HepG2 (cell line): ENCODE data around the gene EFEMP2. TPM values are rescaled to one million over a fixed set of nuclear protein-coding genes. Genes with fewer than 3 reads are reported as not detected.

ENCODE experiments used
- ASH2L ChIP-seq: fragments of 300-600, 200-600 bp; sonication (generic); IDR thresholded peaks from 2 replicates; pipeline ENCODE4 v1.7.0; 2017; ENCODE audit warnings: low read depth, mild to moderate bottlenecking, moderate library complexity, mixed read lengths, low read length; ENCODE audit not compliant: insufficient read length
- CC2D1A ChIP-seq: sonication (generic); formaldehyde crosslinking; IDR thresholded peaks from 2 replicates; pipeline ENCODE4 v1.8.1; 2023; ENCODE audit warnings: mild to moderate bottlenecking, missing genetic modification reagents
- GABPB1 ChIP-seq: IDR thresholded peaks from 2 replicates; pipeline ENCODE4 v1.6.1; 2016; ENCODE audit warnings: mild to moderate bottlenecking, missing genetic modification reagents, moderate library complexity, missing compliant biosample characterization
- KDM2A ChIP-seq: sonication (generic); formaldehyde crosslinking; IDR thresholded peaks from 2 replicates; pipeline ENCODE4 v1.4.0; 2020; ENCODE audit warnings: low read depth, missing genetic modification reagents, borderline replicate concordance
- KDM4B ChIP-seq: sonication (generic); formaldehyde crosslinking; IDR thresholded peaks from 2 replicates; pipeline ENCODE4 v1.4.0; 2020; ENCODE audit warnings: missing genetic modification reagents
- KLF16 ChIP-seq, 2 experiments: sonication (generic) in 1 of 2; formaldehyde crosslinking in 1 of 2; IDR thresholded peaks; 2 replicates each; pipeline versions ENCODE4 v1.6.1 to v1.8.0; 2016 to 2023; ENCODE audit warnings: missing genetic modification reagents in 2 of 2, missing compliant biosample characterization in 1 of 2
- MAX ChIP-seq: IDR thresholded peaks from 2 replicates; pipeline ENCODE4 v1.6.1; 2012; ENCODE audit warnings: inconsistent platforms
- NFYB ChIP-seq: sonication (generic); formaldehyde crosslinking; IDR thresholded peaks from 2 replicates; pipeline ENCODE4 v1.4.0; 2020; ENCODE audit warnings: missing genetic modification reagents
- PATZ1 ChIP-seq: sonication (generic); formaldehyde crosslinking; IDR thresholded peaks from 2 replicates; pipeline ENCODE4 v1.4.0; 2020; ENCODE audit warnings: missing genetic modification reagents
- POLR2A ChIP-seq, 2 experiments: IDR thresholded peaks; 2 replicates each; pipeline ENCODE4 v1.6.1; 2011; ENCODE audit warnings: low read depth in 2 of 2, low read length in 2 of 2, mild to moderate bottlenecking in 1 of 2, moderate library complexity in 1 of 2; ENCODE audit not compliant: insufficient read depth in 1 of 2
- RXRA ChIP-seq: sonication (generic); formaldehyde crosslinking; IDR thresholded peaks from 2 replicates; pipeline ENCODE4 v1.5.1; 2020; ENCODE audit warnings: missing genetic modification reagents
- SRY ChIP-seq: sonication (generic); formaldehyde crosslinking; IDR thresholded peaks from 2 replicates; pipeline ENCODE4 v1.8.0; 2022; ENCODE audit warnings: mild to moderate bottlenecking, missing genetic modification reagents
- YEATS2 ChIP-seq: sonication (generic); formaldehyde crosslinking; IDR thresholded peaks from 2 replicates; pipeline ENCODE4 v1.4.0; 2020; ENCODE audit warnings: missing genetic modification reagents, borderline replicate concordance
- YEATS4 ChIP-seq: sonication (generic); formaldehyde crosslinking; IDR thresholded peaks from 2 replicates; pipeline ENCODE4 v1.4.0; 2020; ENCODE audit warnings: missing genetic modification reagents, borderline replicate concordance
- ZBTB33 ChIP-seq: sonication (generic); formaldehyde crosslinking; IDR thresholded peaks from 2 replicates; pipeline ENCODE4 v1.4.0; 2020; ENCODE audit warnings: missing genetic modification reagents
- ZBTB38 ChIP-seq: sonication (generic); formaldehyde crosslinking; IDR thresholded peaks from 2 replicates; pipeline ENCODE4 v1.5.1; 2020; ENCODE audit warnings: mild to moderate bottlenecking, missing genetic modification reagents
- ZFP36 ChIP-seq: fragments of 150-350 bp; IDR thresholded peaks from 2 replicates; pipeline ENCODE4 v1.6.1; 2018; ENCODE audit warnings: borderline replicate concordance, low read length, low read depth; ENCODE audit not compliant: partially characterized antibody
- ZFP82 ChIP-seq: sonication (generic); formaldehyde crosslinking; IDR thresholded peaks from 2 replicates; pipeline ENCODE4 v1.5.1; 2020; ENCODE audit warnings: mild to moderate bottlenecking, missing genetic modification reagents, borderline replicate concordance
- ZMYM2 ChIP-seq: sonication (generic); formaldehyde crosslinking; IDR thresholded peaks from 2 replicates; pipeline ENCODE4 v1.8.0; 2022; ENCODE audit warnings: mild to moderate bottlenecking, missing genetic modification reagents
- ZMYM3 ChIP-seq: sonication (generic); formaldehyde crosslinking; IDR thresholded peaks from 2 replicates; pipeline ENCODE4 v1.5.1; 2020; ENCODE audit warnings: mild to moderate bottlenecking, missing genetic modification reagents
- ZNF235 ChIP-seq: sonication (generic); formaldehyde crosslinking; IDR thresholded peaks from 2 replicates; pipeline ENCODE4 v1.8.1; 2023; ENCODE audit warnings: mild to moderate bottlenecking, missing genetic modification reagents, borderline replicate concordance
- ZNF264 ChIP-seq: sonication (generic); formaldehyde crosslinking; IDR thresholded peaks from 2 replicates; pipeline ENCODE4 v1.4.0; 2020; ENCODE audit warnings: missing genetic modification reagents
- ZNF580 ChIP-seq: IDR thresholded peaks from 2 replicates; pipeline ENCODE4 v1.6.1; 2016; ENCODE audit warnings: low read depth, borderline replicate concordance
- ZNF629 ChIP-seq: sonication (generic); formaldehyde crosslinking; conservative IDR thresholded peaks from 2 replicates; pipeline ENCODE4 v1.5.0; 2020; ENCODE audit warnings: missing genetic modification reagents
- ZNF788 ChIP-seq: sonication (generic); formaldehyde crosslinking; IDR thresholded peaks from 2 replicates; pipeline ENCODE4 v1.5.0; 2020; ENCODE audit warnings: mild to moderate bottlenecking, missing genetic modification reagents, borderline replicate concordance
- ZSCAN25 ChIP-seq: sonication (generic); formaldehyde crosslinking; IDR thresholded peaks from 2 replicates; pipeline ENCODE4 v1.8.0; 2022; ENCODE audit warnings: mild to moderate bottlenecking, missing genetic modification reagents
- polyA plus RNA-seq, 8 experiments: library from polyadenylated mRNA; depleted of rRNA in 3 of 8; stranded (reverse) in 7 of 8; unstranded in 1 of 8; fragments of >200 nt; fragmentation: Illumina TruSeq in 4 of 8; extraction: Trizol in 4 of 8; gene quantifications; 2 replicates each; pipeline versions ENCODE4 v1.2.1 to v1.2.3, GENCODE V29; 2011 to 2016; ENCODE audit warnings: low read depth in 4 of 8, missing spikeins in 1 of 8, mixed read lengths in 1 of 8; ENCODE audit not compliant: insufficient read depth in 1 of 8
- total RNA-seq, 5 experiments: library from RNA; depleted of rRNA; stranded (reverse); fragments of >200 nt; fragmentation: Illumina TruSeq; extraction: Trizol; gene quantifications; 2 replicates each; pipeline ENCODE4 v1.2.3, GENCODE V29; 2016; ENCODE audit warnings: low read depth in 1 of 5

The EFEMP2 gene
- total and polyA plus RNA-seq, 2 of the 13 experiments (the other 11 are each of a cell fraction or from before 2014, with no cell fraction given): 7.4 to 29.7 TPM

- TF ChIP-seq MAX (peak; percentile 71), GABPB1 (CRISPR knock-in tag) (peak; percentile 76; the same call in 1 of the 2 replicates), ASH2L (peak; percentile 49), CC2D1A (no peak), ZNF235 (0 out of 2 replicates have a peak, but pooled peaks have one; percentile 44), ZMYM2 (CRISPR knock-in tag) (peak; percentile 89), ZBTB33 (CRISPR knock-in tag) (peak; percentile 76; the same call in 1 of the 2 replicates), ZNF580 (CRISPR knock-in tag) (peak; percentile 53; the same call in 1 of the 2 replicates), ZNF788 (CRISPR knock-in tag) (peak; percentile 46; the same call in 1 of the 2 replicates), KDM4B (0 out of 2 replicates have a peak, but pooled peaks have one; percentile 66), KDM2A (CRISPR knock-in tag) (peak; percentile 90), KLF16 (CRISPR knock-in tag; IDR thresholded peaks at IDR 0.05) (0 out of 4 replicates have a peak, but pooled peaks of 1 of the 2 experiments have one; percentile 39), POLR2A (IDR thresholded peaks at IDR 0.05; ENCODE audit: insufficient read depth in 1 of 2, low read depth in 2 of 2, low read length in 2 of 2) (0 out of 4 replicates have a peak, but pooled peaks of 1 of the 2 experiments have one; percentile 30), RXRA (CRISPR knock-in tag) (0 out of 2 replicates have a peak, but pooled peaks have one; percentile 27), ZFP82 (no peak; the same call in 1 of the 2 replicates), ZFP36 (peak; percentile 27), ZNF264 (CRISPR knock-in tag) (no peak), ZMYM3 (CRISPR knock-in tag) (peak; percentile 91), NFYB (no peak), SRY (CRISPR knock-in tag) (no peak), ZBTB38 (CRISPR knock-in tag) (peak; percentile 51; the same call in 1 of the 2 replicates), ZNF629 (CRISPR knock-in tag) (peak; percentile 99), PATZ1 (CRISPR knock-in tag) (peak; percentile 60; the same call in 1 of the 2 replicates), YEATS2 (CRISPR knock-in tag) (0 out of 2 replicates have a peak, but pooled peaks have one; percentile 27), ZSCAN25 (CRISPR knock-in tag) (0 out of 2 replicates have a peak, but pooled peaks have one; percentile 42), YEATS4 (CRISPR knock-in tag) (peak; percentile 59; the same call in 1 of the 2 replicates)
These were observed 54.5 kb downstream of the EFEMP2 start (continued) for GRCh38 chr11:65817835-65818680.
